HEK293 (cell line): ENCODE results near the gene PDZD4.

Experiments
- CTCF ChIA-PET: fragments of 350-600 bp; formaldehyde crosslinking; extraction: SDS; loops from one replicate; lab custom pipeline; 2021; ENCODE audit warnings: antibody characterized with exemption; lab: Yijun Ruan, JAX
- POLR2A ChIA-PET: fragments of 300-600 bp; formaldehyde crosslinking; extraction: SDS; loops from one replicate; lab custom pipeline; 2020; ENCODE audit warnings: antibody characterized with exemption, inconsistent platforms; lab: Yijun Ruan, JAX
- H3K27ac ChIP-seq: fragments of 200-500 bp; sonication (Bioruptor generic); 2 replicates; pipeline ENCODE4 v1.5.1; 2014; ENCODE audit warnings: low read depth, low read length, control low read depth, inconsistent platforms; ENCODE audit errors: extremely low read depth
- H3K36me3 ChIP-seq, 2 experiments: fragments of 200-500 bp in 1 of 2; sonication (Bioruptor generic) in 1 of 2; 1 replicate in 1 of 2; 2 replicates in 1 of 2; pipeline ENCODE4 v1.5.1; 2014 to 2017; ENCODE audit warnings: inconsistent platforms in 2 of 2, low read length in 2 of 2; ENCODE audit not compliant: control insufficient read depth in 2 of 2, insufficient read depth in 1 of 2
- H3K4me1 ChIP-seq: fragments of 200-500 bp; sonication (Bioruptor generic); 2 replicates; pipeline ENCODE4 v1.5.1; 2014; ENCODE audit warnings: mild to moderate bottlenecking, low read length, inconsistent platforms; ENCODE audit not compliant: control insufficient read depth, insufficient read depth
- H3K4me3 ChIP-seq: 2 replicates; pipeline ENCODE4 v1.5.1; 2011; ENCODE audit warnings: low read depth, mild to moderate bottlenecking, control low read depth, low read length, moderate library complexity
- H3K9me3 ChIP-seq: fragments of 200-500 bp; sonication (Bioruptor generic); 2 replicates; pipeline ENCODE4 v1.5.1; 2014; ENCODE audit warnings: low read depth, low read length, inconsistent platforms; ENCODE audit not compliant: control insufficient read depth, insufficient read depth
- EGR2 ChIP-seq: fragments of 450-650 bp; formaldehyde crosslinking; IDR thresholded peaks from 2 replicates; pipeline ENCODE4 v1.5.1; 2016; ENCODE audit warnings: low read depth, missing biosample characterization, missing genetic modification characterization
- HOXD13 ChIP-seq: sonication (generic); formaldehyde crosslinking; IDR thresholded peaks from 2 replicates; pipeline ENCODE4 v1.8.0; 2022; ENCODE audit warnings: missing genetic modification reagents, borderline replicate concordance
- KLF1 ChIP-seq: fragments of 450-650 bp; formaldehyde crosslinking; IDR thresholded peaks from 2 replicates; pipeline ENCODE4 v1.5.1; 2016; ENCODE audit warnings: missing biosample characterization, missing genetic modification characterization
- REPIN1 ChIP-seq: fragments of 450-650 bp; formaldehyde crosslinking; IDR thresholded peaks from 2 replicates; pipeline ENCODE4 v1.5.1; 2017; ENCODE audit warnings: missing biosample characterization, missing genetic modification characterization, low read depth
- SP7 ChIP-seq: fragments of 450-650 bp; formaldehyde crosslinking; IDR thresholded peaks from 2 replicates; pipeline ENCODE4 v1.5.1; 2016; ENCODE audit warnings: missing biosample characterization, missing genetic modification characterization
- YY1 ChIP-seq: fragments of 450-650 bp; formaldehyde crosslinking; IDR thresholded peaks from 2 replicates; pipeline ENCODE4 v1.5.1; 2018; ENCODE audit warnings: missing biosample characterization, missing genetic modification characterization
- ZFHX2 ChIP-seq: fragments of 450-650 bp; formaldehyde crosslinking; conservative IDR thresholded peaks from 2 replicates; pipeline ENCODE4 v1.5.1; 2016; ENCODE audit warnings: missing biosample characterization, missing genetic modification characterization
- ZNF155 ChIP-seq: fragments of 450-650 bp; formaldehyde crosslinking; IDR thresholded peaks from 2 replicates; pipeline ENCODE4 v1.5.1; 2016; ENCODE audit warnings: missing biosample characterization, missing genetic modification characterization
- ZNF211 ChIP-seq: fragments of 450-650 bp; formaldehyde crosslinking; IDR thresholded peaks from 2 replicates; pipeline ENCODE4 v1.5.1; 2016; ENCODE audit warnings: low read depth, missing biosample characterization, missing genetic modification characterization
- ZNF433 ChIP-seq: fragments of 450-650 bp; formaldehyde crosslinking; IDR thresholded peaks from 2 replicates; pipeline ENCODE4 v1.5.1; 2016; ENCODE audit warnings: missing biosample characterization, missing genetic modification characterization, low read depth
- ZNF510 ChIP-seq: fragments of 450-650 bp; formaldehyde crosslinking; IDR thresholded peaks from 2 replicates; pipeline ENCODE4 v1.5.1; 2018; ENCODE audit warnings: mild to moderate bottlenecking, missing genetic modification characterization, missing biosample characterization; ENCODE audit not compliant: insufficient replicate concordance
- ZNF555 ChIP-seq: fragments of 450-650 bp; formaldehyde crosslinking; conservative IDR thresholded peaks from 2 replicates; pipeline ENCODE4 v1.5.1; 2017; ENCODE audit warnings: missing biosample characterization, mild to moderate bottlenecking, missing genetic modification characterization, inconsistent platforms
- ZNF629 ChIP-seq: fragments of 450-650 bp; formaldehyde crosslinking; IDR thresholded peaks from 2 replicates; pipeline ENCODE4 v1.5.1; 2017; ENCODE audit warnings: missing biosample characterization, missing genetic modification characterization
- ZXDB ChIP-seq: fragments of 450-650 bp; formaldehyde crosslinking; IDR thresholded peaks from 2 replicates; pipeline ENCODE4 v1.5.1; 2016; ENCODE audit warnings: missing biosample characterization, missing genetic modification characterization
- TF ChIP-seq, protein P1 (sequence below): fragments of 450-650 bp; formaldehyde crosslinking; IDR thresholded peaks from 2 replicates; pipeline ENCODE4 v1.5.1; 2016; ENCODE audit warnings: missing biosample characterization, missing genetic modification characterization
- TF ChIP-seq, protein P2 (sequence below): fragments of 450-650 bp; formaldehyde crosslinking; IDR thresholded peaks from 2 replicates; pipeline ENCODE4 v1.5.1; 2016; ENCODE audit warnings: missing biosample characterization, missing genetic modification characterization, borderline replicate concordance

PDZD4 gene

DNA sequence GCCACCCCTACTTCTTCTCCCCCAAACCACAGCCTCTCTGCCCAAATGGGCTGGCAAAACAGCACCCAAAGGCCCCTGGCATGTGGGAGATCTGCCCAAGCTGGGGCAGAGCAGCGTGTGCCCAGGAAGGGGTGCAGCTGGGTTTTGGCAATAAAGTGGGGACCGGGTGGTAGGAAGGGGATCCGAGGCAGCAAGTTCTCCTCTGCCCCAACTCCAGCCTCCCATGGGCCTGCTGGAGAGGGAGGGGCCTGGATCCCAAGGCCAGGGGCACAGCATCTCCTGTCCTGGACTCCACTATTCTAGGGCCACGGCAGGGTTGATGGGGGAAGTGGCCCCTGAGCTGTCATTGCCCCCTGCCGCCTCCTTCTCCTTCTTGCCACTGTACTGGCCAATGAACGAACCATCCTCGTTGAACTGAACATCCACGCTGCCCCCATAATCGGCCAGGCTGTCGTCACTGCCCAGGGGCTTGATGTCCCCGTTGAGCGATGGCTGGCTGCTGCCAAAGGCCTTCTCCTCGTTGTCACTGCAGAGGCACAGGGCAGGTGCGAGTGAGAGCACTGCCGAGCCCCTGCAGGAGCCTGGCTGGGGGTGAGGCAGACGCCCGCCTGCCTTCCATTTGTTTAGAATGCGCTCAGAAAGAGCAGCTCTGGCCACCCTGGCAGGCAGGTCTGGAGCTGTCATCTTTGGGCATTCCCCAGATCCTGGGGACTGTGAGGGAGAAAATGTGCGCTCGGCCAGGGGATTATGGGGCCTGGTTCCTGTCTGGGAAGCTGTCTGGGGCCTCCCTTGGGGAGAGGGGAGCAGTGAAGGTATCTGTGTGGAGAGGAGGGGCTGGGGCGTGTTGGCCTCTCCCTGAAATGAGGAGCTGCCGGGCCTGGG lies 32.3 kb upstream of the PDZD4 start (continued):
- TF ChIP-seq HOXD13 (CRISPR knock-in tag) (no peak), ZNF629 (tag by site-specific recombination) (no peak), ZNF555 (tag by site-specific recombination) (no peak), ZNF155 (tag by site-specific recombination) (no peak), YY1 (tag by site-specific recombination) (no peak)

DNA sequence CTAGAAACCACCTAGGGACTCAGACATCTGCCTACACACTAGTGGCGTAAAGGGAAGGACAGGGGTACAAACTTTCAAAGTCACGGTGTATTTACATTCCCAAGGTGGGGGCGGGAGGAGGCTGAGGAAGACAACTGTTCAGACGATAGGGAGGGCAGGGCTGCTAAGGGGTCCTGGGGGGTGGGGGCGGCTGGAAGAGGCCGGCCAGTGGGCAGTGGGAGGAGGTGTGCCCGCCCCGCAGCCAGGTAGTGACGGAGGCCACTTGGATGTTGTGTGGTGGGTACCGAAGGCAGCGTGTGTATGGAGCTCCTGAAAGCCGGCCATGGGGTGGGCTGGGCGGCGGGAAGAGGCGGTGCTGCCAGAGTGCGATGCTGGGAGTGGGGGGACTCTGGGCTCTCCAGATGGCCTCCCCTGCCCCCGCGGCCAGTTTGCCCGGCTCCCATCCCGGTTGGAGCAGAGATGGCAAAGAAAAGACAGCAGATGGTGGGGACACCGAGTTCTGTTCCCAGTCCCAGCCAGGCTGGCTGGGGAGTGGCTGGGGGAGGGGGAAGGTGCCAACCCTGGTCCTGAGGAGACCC lies 31.5 kb upstream of the PDZD4 start:
- Histone ChIP-seq H3K4me3 (no peak overlapping the region), H3K9me3 (no peaks in the 10 kb centered on the region), H3K36me3 (no peaks in the 10 kb centered on the region), H3K4me1 (no peaks in the 10 kb centered on the region), H3K27ac (no peak overlapping the region)
- POLR2A ChIA-PET, result no interaction called here
- TF ChIP-seq ZNF510 (tag by site-specific recombination) (no peak), EGR2 (tag by site-specific recombination) (peak; percentile 55), SP7 (tag by site-specific recombination) (no peak), ZXDB (tag by site-specific recombination) (no peak), ZFHX2 (tag by site-specific recombination) (peak; percentile 31; the same call in 1 of the 2 replicates), REPIN1 (tag by site-specific recombination) (no peak), ZNF211 (tag by site-specific recombination) (no peak)
- TF ChIP-seq, protein P1, sequence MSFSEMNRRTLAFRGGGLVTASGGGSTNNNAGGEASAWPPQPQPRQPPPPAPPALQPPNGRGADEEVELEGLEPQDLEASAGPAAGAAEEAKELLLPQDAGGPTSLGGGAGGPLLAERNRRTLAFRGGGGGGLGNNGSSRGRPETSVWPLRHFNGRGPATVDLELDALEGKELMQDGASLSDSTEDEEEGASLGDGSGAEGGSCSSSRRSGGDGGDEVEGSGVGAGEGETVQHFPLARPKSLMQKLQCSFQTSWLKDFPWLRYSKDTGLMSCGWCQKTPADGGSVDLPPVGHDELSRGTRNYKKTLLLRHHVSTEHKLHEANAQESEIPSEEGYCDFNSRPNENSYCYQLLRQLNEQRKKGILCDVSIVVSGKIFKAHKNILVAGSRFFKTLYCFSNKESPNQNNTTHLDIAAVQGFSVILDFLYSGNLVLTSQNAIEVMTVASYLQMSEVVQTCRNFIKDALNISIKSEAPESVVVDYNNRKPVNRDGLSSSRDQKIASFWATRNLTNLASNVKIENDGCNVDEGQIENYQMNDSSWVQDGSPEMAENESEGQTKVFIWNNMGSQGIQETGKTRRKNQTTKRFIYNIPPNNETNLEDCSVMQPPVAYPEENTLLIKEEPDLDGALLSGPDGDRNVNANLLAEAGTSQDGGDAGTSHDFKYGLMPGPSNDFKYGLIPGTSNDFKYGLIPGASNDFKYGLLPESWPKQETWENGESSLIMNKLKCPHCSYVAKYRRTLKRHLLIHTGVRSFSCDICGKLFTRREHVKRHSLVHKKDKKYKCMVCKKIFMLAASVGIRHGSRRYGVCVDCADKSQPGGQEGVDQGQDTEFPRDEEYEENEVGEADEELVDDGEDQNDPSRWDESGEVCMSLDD, result no peak
- TF ChIP-seq, protein P2, sequence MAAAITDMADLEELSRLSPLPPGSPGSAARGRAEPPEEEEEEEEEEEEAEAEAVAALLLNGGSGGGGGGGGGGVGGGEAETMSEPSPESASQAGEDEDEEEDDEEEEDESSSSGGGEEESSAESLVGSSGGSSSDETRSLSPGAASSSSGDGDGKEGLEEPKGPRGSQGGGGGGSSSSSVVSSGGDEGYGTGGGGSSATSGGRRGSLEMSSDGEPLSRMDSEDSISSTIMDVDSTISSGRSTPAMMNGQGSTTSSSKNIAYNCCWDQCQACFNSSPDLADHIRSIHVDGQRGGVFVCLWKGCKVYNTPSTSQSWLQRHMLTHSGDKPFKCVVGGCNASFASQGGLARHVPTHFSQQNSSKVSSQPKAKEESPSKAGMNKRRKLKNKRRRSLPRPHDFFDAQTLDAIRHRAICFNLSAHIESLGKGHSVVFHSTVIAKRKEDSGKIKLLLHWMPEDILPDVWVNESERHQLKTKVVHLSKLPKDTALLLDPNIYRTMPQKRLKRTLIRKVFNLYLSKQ (tag by site-specific recombination), result no peak
- CTCF ChIA-PET, result no interaction called here

DNA sequence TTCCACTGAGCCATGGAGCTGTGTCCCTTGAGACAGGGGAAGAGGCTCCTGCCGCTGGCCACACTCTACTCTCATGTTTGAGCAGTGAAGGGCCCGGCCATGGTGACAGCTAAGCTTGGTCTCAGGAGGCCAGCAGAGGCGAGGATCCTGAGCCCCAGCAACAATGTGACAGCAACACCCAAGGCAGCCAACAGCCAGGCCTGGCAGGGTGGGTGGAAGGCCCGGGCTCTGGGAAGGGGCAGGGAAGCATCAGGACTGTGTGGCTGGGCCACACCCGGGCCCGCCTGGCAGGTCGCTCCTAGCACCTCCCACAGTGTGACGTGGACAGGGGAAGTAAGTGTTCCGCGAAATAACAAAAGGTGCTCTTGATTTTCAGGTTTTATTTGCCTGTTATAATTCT lies 30.8 kb upstream of the PDZD4 start:
- TF ChIP-seq KLF1 (peak; percentile 54; the same call in 1 of the 2 replicates), ZNF433 (tag by site-specific recombination) (no peak)
- H3K27ac ChIP-seq, result no peak overlapping the region
- no peaks in the 10 kb centered on the region for H3K4me1 ChIP-seq
- no peaks in the 10 kb centered on the region for H3K36me3 ChIP-seq
- no peak overlapping the region for H3K4me3 ChIP-seq
- ChIA-PET POLR2A (no interaction called here), CTCF (no interaction called here)
- no peaks in the 10 kb centered on the region for H3K9me3 ChIP-seq
